GM21390 (cell line): ENCODE data around the gene PRRC2B.
"Not testable (repeated sequence)": the region's sequence is repeated elsewhere in the genome, so short reads cannot be mapped to it uniquely, and the experiment has no call there.

ENCODE experiments used
- ATAC-seq: cut with Tn5 transposase; IDR thresholded peaks from one replicate; pipeline ENCODE4 v1.9.1; 2021; ENCODE audit not compliant: unreplicated experiment

PRRC2B gene

GRCh38 chr9:131432597-131433301 is 38.9 kb downstream of the PRRC2B start:
- ATAC-seq, result no peak

GRCh38 chr9:131433302-131433854 is 39.5 kb downstream of the PRRC2B start:
- ATAC-seq, result no peak

GRCh38 chr9:131434673-131435072 is 40.8 kb downstream of the PRRC2B start:
- no peak for ATAC-seq

GRCh38 chr9:131436376-131436775 is 42.5 kb downstream of the PRRC2B start:
- ATAC-seq, result no peak

- no peak for ATAC-seq
These were observed 43.0 kb downstream of the PRRC2B start for GRCh38 chr9:131436865-131437271.

- ATAC-seq, result no peak
These were observed 44.3 kb downstream of the PRRC2B start for GRCh38 chr9:131438190-131438589.

- ATAC-seq, result no peak
These were observed 45.3 kb downstream of the PRRC2B start for GRCh38 chr9:131439224-131439623.

GRCh38 chr9:131441441-131441840 is 47.6 kb downstream of the PRRC2B start:
- ATAC-seq, result no peak

GRCh38 chr9:131442351-131442750 is 48.5 kb downstream of the PRRC2B start:
- no peak for ATAC-seq

GRCh38 chr9:131443648-131444047 is 49.8 kb downstream of the PRRC2B start:
- no peak for ATAC-seq

GRCh38 chr9:131446276-131446675 is 52.4 kb downstream of the PRRC2B start:
- no peak for ATAC-seq

- ATAC-seq, result no peak
These were observed 53.3 kb downstream of the PRRC2B start for GRCh38 chr9:131447148-131447547.

- no peak for ATAC-seq
These were observed 53.7 kb downstream of the PRRC2B start for GRCh38 chr9:131447600-131447999.

GRCh38 chr9:131448818-131449217 is 54.9 kb downstream of the PRRC2B start:
- ATAC-seq, result no peak

- no peak for ATAC-seq
These were observed 55.4 kb downstream of the PRRC2B start for GRCh38 chr9:131449276-131449675.

GRCh38 chr9:131454028-131454427 is 60.1 kb downstream of the PRRC2B start:
- ATAC-seq, result no peak

GRCh38 chr9:131455655-131456054 is 61.8 kb downstream of the PRRC2B start:
- ATAC-seq, result not testable (repeated sequence)

GRCh38 chr9:131457746-131458145 is 63.9 kb downstream of the PRRC2B start:
- ATAC-seq, result no peak

- no peak for ATAC-seq
These were observed 65.2 kb downstream of the PRRC2B start for GRCh38 chr9:131459056-131459455.

- no peak for ATAC-seq
These were observed 67.3 kb downstream of the PRRC2B start for GRCh38 chr9:131461166-131461565.

- ATAC-seq, result no peak
These were observed 70.6 kb downstream of the PRRC2B start for GRCh38 chr9:131464354-131465000.

- ATAC-seq, result no peak
These were observed 71.5 kb downstream of the PRRC2B start for GRCh38 chr9:131465401-131465800.
